Endothelial cell of umbilical vein (primary cell): ENCODE measurements around the gene EARS2. TPM values are rescaled to one million over a fixed set of nuclear protein-coding genes. Genes with fewer than 3 reads are reported as not detected.

Experiments used
- BruUV-seq: library from RNA; stranded (reverse); fragments of 400-500 nt; replicated peaks from 2 replicates; lab custom pipeline; 2021; lab: Mats Ljungman, UMichigan
- CTCF ChIA-PET: fragments of 300-600, 350-600 bp; sonication (Branson Sonifier 250); formaldehyde crosslinking; loops from one replicate; lab custom pipeline; 2021; ENCODE audit warnings: antibody characterized with exemption, inconsistent platforms; lab: Charles Lee
- POLR2A ChIA-PET: fragments of 300-600, 350-600 bp; sonication (Branson Sonifier 250); formaldehyde crosslinking; loops from one replicate; lab custom pipeline; 2021; ENCODE audit warnings: antibody characterized with exemption, inconsistent platforms; lab: Charles Lee
- DNase-seq: peaks from one replicate; pipeline ENCODE4 v3.0.0-alpha.2; 2011; ENCODE audit warnings: low read depth, low spot score
- FAIRE-seq: peaks from 2 replicates; lab custom pipeline; 2011; peaks lifted over from hg19 to GRCh38; lab: Jason Lieb, UNC
- H2AFZ ChIP-seq: 2 replicates; pipeline ENCODE4 v1.6.0; 2012; ENCODE audit warnings: low read depth, low read length, control low read depth, inconsistent platforms
- H3K27ac ChIP-seq: 2 replicates; pipeline ENCODE4 v1.5.1; 2011; ENCODE audit warnings: low read depth, mild to moderate bottlenecking, control low read depth, low read length, moderate library complexity; ENCODE audit not compliant: insufficient read depth
- H3K27me3 ChIP-seq, 2 experiments: 2 replicates each; pipeline versions ENCODE4 v1.6.0 to v1.6.1; 2011; ENCODE audit warnings: low read length in 2 of 2, mixed read lengths in 1 of 2; ENCODE audit not compliant: control insufficient read depth in 2 of 2, insufficient read depth in 2 of 2
- H3K36me3 ChIP-seq, 2 experiments: 2 replicates in 1 of 2; 3 replicates in 1 of 2; pipeline ENCODE4 v1.5.1; 2011; ENCODE audit warnings: low read length in 2 of 2, mild to moderate bottlenecking in 1 of 2, moderate library complexity in 1 of 2; ENCODE audit not compliant: control insufficient read depth in 2 of 2, insufficient read depth in 2 of 2; ENCODE audit errors: extremely low read depth in 1 of 2
- H3K4me1 ChIP-seq: 3 replicates; pipeline ENCODE4 v1.5.1; 2011; ENCODE audit warnings: mild to moderate bottlenecking, low read length; ENCODE audit not compliant: control insufficient read depth, insufficient read depth; ENCODE audit errors: extremely low read depth
- H3K4me2 ChIP-seq: 2 replicates; pipeline ENCODE4 v1.6.1; 2011; ENCODE audit warnings: low read length, control low read depth, mixed read lengths; ENCODE audit not compliant: insufficient read depth
- H3K4me3 ChIP-seq, 3 experiments: fragments of 200-600 bp in 1 of 3; sonication (generic), shearing (Covaris generic) in 1 of 3; replicated peaks in 1 of 3; 2 replicates each; pipeline ENCODE4 v1.5.1; 2011 to 2016; ENCODE audit warnings: control low read depth in 3 of 3, low read length in 3 of 3, mild to moderate bottlenecking in 2 of 3, inconsistent platforms in 1 of 3, low read depth in 1 of 3, moderate library complexity in 1 of 3; ENCODE audit not compliant: insufficient read depth in 1 of 3
- H3K79me2 ChIP-seq: 2 replicates; pipeline ENCODE4 v1.6.0; 2012; ENCODE audit warnings: low read length, inconsistent platforms; ENCODE audit not compliant: control insufficient read depth, insufficient read depth
- H3K9ac ChIP-seq: replicated peaks from 2 replicates; pipeline ENCODE3; 2011; ENCODE audit warnings: low read length, control low read depth; ENCODE audit not compliant: insufficient read depth; ENCODE audit errors: extremely low read depth
- H3K9me1 ChIP-seq: replicated peaks from 3 replicates; pipeline ENCODE4 v1.6.0; 2011; ENCODE audit warnings: mild to moderate bottlenecking, low read length; ENCODE audit not compliant: control insufficient read depth, insufficient read depth; ENCODE audit errors: extremely low read depth
- H3K9me3 ChIP-seq: replicated peaks from 2 replicates; pipeline ENCODE4 v1.5.1; 2012; ENCODE audit warnings: low read length, inconsistent platforms; ENCODE audit not compliant: control insufficient read depth, insufficient read depth
- H4K20me1 ChIP-seq: replicated peaks from 2 replicates; pipeline ENCODE3; 2011; ENCODE audit warnings: mild to moderate bottlenecking, low read length; ENCODE audit not compliant: control insufficient read depth, insufficient read depth; ENCODE audit errors: extremely low read depth
- EZH2 ChIP-seq: IDR thresholded peaks from 2 replicates; pipeline ENCODE4 v1.6.1; 2012; ENCODE audit warnings: borderline replicate concordance, low read depth, mild to moderate bottlenecking, moderate library complexity, low read length, inconsistent platforms; ENCODE audit not compliant: severe bottlenecking
- FOS ChIP-seq: IDR thresholded peaks from 2 replicates; pipeline ENCODE4 v1.6.1; 2011; ENCODE audit warnings: mild to moderate bottlenecking, low read length, moderate library complexity, borderline replicate concordance; ENCODE audit not compliant: insufficient read depth
- GATA2 ChIP-seq: IDR thresholded peaks from 2 replicates; pipeline ENCODE4 v1.7.0; 2011; ENCODE audit warnings: low read depth, mild to moderate bottlenecking, moderate library complexity, mixed read lengths, low read length; ENCODE audit not compliant: insufficient read length, insufficient read depth
- JUN ChIP-seq: IDR thresholded peaks from 2 replicates; pipeline ENCODE4 v1.6.1; 2011; ENCODE audit warnings: borderline replicate concordance, low read depth; ENCODE audit not compliant: insufficient read length, insufficient read depth
- MYC ChIP-seq: IDR thresholded peaks from one replicate; pipeline ENCODE4 v1.6.1; 2011; ENCODE audit warnings: mild to moderate bottlenecking, low read depth, low read length
- POLR2A ChIP-seq: IDR thresholded peaks from 2 replicates; pipeline ENCODE4 v1.6.1; 2012; ENCODE audit warnings: low read depth, mild to moderate bottlenecking, control low read depth, low read length
- POLR2AphosphoS5 ChIP-seq: IDR thresholded peaks from 2 replicates; pipeline ENCODE4 v1.6.1; 2012; ENCODE audit warnings: low read depth, mild to moderate bottlenecking, control low read depth, low read length, moderate library complexity; ENCODE audit not compliant: insufficient read depth
- dilution Hi-C: fragments of 300-500 bp; cut with MboI; formaldehyde crosslinking; loops from one replicate; pipeline ENCODE4 v1.15.0; 2019; ENCODE audit warnings: low sequenced_read_pairs; ENCODE audit not compliant: extremely low pct_ligation_motif_present
- intact Hi-C: fragments of 100-400 bp; cut with micrococcal nuclease; formaldehyde crosslinking; loops from one replicate; pipeline ENCODE4 v1.10.0; 2022
- polyA plus RNA-seq, 4 experiments: library from polyadenylated mRNA; depleted of rRNA in 3 of 4; stranded (reverse) in 3 of 4; unstranded in 1 of 4; fragments of >200 nt; gene quantifications; 2 replicates each; pipeline versions ENCODE4 v1.2.1 to v1.2.3, GENCODE V29; 2011 to 2012; ENCODE audit warnings: missing spikeins in 1 of 4
- total RNA-seq: library from RNA; stranded (reverse); gene quantifications from 2 replicates; pipeline ENCODE4 v1.2.3, GENCODE V29; 2021
- TF ChIP-seq, protein P1 (sequence below), 2 donors: IDR thresholded peaks; 1 replicate in 1 of 2; 2 replicates in 1 of 2; pipeline ENCODE4 v1.5.1; 2011; ENCODE audit warnings: low read length in 2 of 2, mild to moderate bottlenecking in 2 of 2, moderate library complexity in 2 of 2, control low read depth in 1 of 2, inconsistent platforms in 1 of 2, low read depth in 1 of 2; ENCODE audit not compliant: insufficient read depth in 1 of 2; ENCODE audit errors: extremely low read depth in 1 of 2
- TF ChIP-seq, protein P2 (sequence below): IDR thresholded peaks from 2 replicates; pipeline ENCODE4 v1.6.1; 2011; ENCODE audit not compliant: insufficient read depth, insufficient read length

Gene EARS2
- total and polyA plus RNA-seq, 2 donors (not counting 3 experiments of a cell fraction or from before 2014, with no cell fraction given), result 14.7 to 21.6 TPM

DNA sequence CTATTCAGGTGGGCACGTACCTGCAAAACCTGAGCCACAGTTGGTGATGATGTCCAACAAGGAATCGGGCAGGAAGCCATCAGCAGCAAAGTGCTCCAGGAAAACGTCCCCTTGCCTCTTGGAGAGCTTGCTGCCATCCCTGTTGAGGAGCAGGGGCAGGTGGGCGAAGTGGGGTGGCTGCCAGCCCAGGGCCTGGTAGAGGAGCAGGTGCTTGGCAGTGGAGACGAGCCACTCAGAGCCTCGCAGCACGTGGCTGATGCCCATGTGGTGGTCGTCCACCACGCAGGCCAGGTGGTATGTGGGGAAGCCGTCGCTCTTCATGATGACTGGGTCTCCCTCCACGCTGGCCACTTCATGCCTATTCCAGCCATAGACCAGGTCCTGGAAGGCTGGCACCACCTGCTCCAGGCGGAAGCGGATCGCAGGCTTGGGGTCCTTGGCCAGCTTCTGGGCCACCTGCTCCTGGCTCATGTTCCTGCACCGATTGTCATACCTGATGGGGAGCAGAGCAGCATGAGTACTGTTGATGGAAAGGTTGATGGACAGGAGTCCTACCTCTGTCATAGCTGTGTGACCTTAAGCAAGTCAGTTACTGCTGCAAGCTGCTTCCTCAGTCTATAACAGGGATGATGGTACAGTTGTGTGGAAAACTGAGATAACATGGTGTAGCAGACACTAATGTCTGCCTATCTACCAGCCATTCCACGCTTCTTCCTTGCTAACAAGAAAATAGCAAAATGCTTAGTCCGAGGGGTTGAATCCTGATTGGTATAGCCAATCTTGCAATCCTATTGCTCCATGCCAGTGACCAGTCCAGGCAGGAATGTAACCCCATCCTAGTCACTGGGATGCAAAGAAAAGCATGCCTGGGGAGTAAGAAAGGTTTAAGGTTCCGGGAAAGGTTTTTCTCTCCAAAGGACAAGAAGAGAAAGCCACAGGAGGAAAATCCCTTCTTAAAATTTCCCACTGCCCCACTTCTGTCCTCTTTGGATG is 22.0 kb downstream of the EARS2 start:
- H3K36me3 ChIP-seq, result peaks cover 7 to 10% of the 10 kb centered on the region in 2 experiments
- H3K27me3 ChIP-seq, result no peaks in the 10 kb centered on the region
- H3K27ac ChIP-seq, result no peak overlapping the region
- H3K9ac ChIP-seq, result no peak overlapping the region
- H3K4me1 ChIP-seq, result no peaks in the 10 kb centered on the region
- H4K20me1 ChIP-seq, result peaks cover under 1% of the 10 kb centered on the region
- H3K9me1 ChIP-seq, result no peaks in the 10 kb centered on the region
- H2AFZ ChIP-seq, result no peak overlapping the region
- no peak overlapping the region for H3K4me3 ChIP-seq
- dilution Hi-C loops (no loop called here), intact Hi-C loops (no loop called here)
- no peak for TF ChIP-seq FOS
- TF ChIP-seq, protein P1, sequence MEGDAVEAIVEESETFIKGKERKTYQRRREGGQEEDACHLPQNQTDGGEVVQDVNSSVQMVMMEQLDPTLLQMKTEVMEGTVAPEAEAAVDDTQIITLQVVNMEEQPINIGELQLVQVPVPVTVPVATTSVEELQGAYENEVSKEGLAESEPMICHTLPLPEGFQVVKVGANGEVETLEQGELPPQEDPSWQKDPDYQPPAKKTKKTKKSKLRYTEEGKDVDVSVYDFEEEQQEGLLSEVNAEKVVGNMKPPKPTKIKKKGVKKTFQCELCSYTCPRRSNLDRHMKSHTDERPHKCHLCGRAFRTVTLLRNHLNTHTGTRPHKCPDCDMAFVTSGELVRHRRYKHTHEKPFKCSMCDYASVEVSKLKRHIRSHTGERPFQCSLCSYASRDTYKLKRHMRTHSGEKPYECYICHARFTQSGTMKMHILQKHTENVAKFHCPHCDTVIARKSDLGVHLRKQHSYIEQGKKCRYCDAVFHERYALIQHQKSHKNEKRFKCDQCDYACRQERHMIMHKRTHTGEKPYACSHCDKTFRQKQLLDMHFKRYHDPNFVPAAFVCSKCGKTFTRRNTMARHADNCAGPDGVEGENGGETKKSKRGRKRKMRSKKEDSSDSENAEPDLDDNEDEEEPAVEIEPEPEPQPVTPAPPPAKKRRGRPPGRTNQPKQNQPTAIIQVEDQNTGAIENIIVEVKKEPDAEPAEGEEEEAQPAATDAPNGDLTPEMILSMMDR (IDR thresholded peaks at IDR 0.05; ENCODE audit: extremely low read depth in 1 of 2, insufficient read depth in 1 of 2, low read depth in 1 of 2, low read length in 2 of 2), result no peak
- TF ChIP-seq GATA2, result no peak
- POLR2A ChIA-PET, result no interaction called here
- H3K9me3 ChIP-seq, result no peaks in the 10 kb centered on the region
- BruUV-seq, result no TSS peak
- no peak for FAIRE-seq
- no peaks in the 10 kb centered on the region for H3K79me2 ChIP-seq
- CTCF ChIA-PET, result no interaction called here
- no peak for DNase-seq
- no peak overlapping the region for H3K4me2 ChIP-seq

DNA sequence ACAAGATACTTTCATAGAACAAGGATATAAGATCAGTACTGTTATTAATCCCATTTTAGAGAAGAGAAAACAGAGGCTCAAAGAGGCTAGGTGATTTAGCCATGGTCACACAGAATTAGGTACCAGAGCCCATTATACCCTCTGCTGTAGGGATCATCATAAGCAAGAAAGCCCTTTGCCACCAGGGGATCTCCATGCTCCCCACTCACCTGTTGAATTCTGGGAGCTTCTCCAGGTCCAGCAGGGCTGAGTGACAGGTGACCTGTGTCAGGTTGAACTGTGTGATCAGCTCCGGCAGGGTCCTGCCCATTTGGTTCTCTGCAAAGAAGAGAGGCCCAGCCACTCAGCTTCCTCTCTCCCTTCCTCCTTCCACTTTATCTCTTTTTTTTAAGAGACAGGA is 24.7 kb downstream of the EARS2 start:
- H3K79me2 ChIP-seq, result no peaks in the 10 kb centered on the region
- no peaks in the 10 kb centered on the region for H4K20me1 ChIP-seq
- no peak for TF ChIP-seq JUN
- no peak for TF ChIP-seq POLR2AphosphoS5
- TF ChIP-seq GATA2, result no peak
- TF ChIP-seq, protein P1 (IDR thresholded peaks at IDR 0.05; ENCODE audit: extremely low read depth in 1 of 2, insufficient read depth in 1 of 2, low read depth in 1 of 2, low read length in 2 of 2), result no peak
- TF ChIP-seq EZH2, result no peak
- TF ChIP-seq MYC, result no peak
- TF ChIP-seq FOS, result no peak
- TF ChIP-seq POLR2A, result no peak
- TF ChIP-seq, protein P2, sequence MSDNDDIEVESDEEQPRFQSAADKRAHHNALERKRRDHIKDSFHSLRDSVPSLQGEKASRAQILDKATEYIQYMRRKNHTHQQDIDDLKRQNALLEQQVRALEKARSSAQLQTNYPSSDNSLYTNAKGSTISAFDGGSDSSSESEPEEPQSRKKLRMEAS, result no peak
- ChIA-PET CTCF (no interaction called here), POLR2A (no interaction called here)
- H3K27me3 ChIP-seq, result no peaks in the 10 kb centered on the region
- H3K36me3 ChIP-seq, result peaks cover 8 to 19% of the 10 kb centered on the region in 2 experiments
- no peaks in the 10 kb centered on the region for H3K9me1 ChIP-seq
- no peak for FAIRE-seq
- H3K27ac ChIP-seq, result no peak overlapping the region
- no peaks in the 10 kb centered on the region for H3K4me1 ChIP-seq
- no TSS peak for BruUV-seq
- no peak overlapping the region for H3K9ac ChIP-seq
- no peak for DNase-seq
- dilution Hi-C loops (no loop called here), intact Hi-C loops (no loop called here)
- H3K9me3 ChIP-seq, result no peaks in the 10 kb centered on the region
- no peak overlapping the region for H3K4me2 ChIP-seq
- no peak overlapping the region for H2AFZ ChIP-seq
- H3K4me3 ChIP-seq, result no peak overlapping the region
